DND-41 (cell line): ENCODE results near the gene MYCBPAP.

Experiments used
- CTCF ChIP-seq: IDR thresholded peaks from 2 replicates; pipeline ENCODE4 v1.5.1; 2012; ENCODE audit warnings: borderline replicate concordance, low read length, moderate library complexity, mild to moderate bottlenecking; ENCODE audit not compliant: poor library complexity, severe bottlenecking; ENCODE audit errors: extremely low read depth
- EZH2 ChIP-seq: IDR thresholded peaks from 3 replicates; pipeline ENCODE4 v1.6.1; 2012; ENCODE audit warnings: borderline replicate concordance, low read depth, mild to moderate bottlenecking, moderate library complexity, low read length, inconsistent platforms; ENCODE audit not compliant: severe bottlenecking

GRCh38 chr17:50467855-50468303 is 40.4 kb upstream of the MYCBPAP start:
- TF ChIP-seq CTCF, result no peak
- TF ChIP-seq EZH2, result no peak
